ENCODE data around the gene TP53RK. TPM values are rescaled to one million over a fixed set of nuclear protein-coding genes. Genes with fewer than 3 reads are reported as not detected.

Gene TP53RK
- total and polyA plus RNA-seq, 2 of the 13 experiments (the other 11 are each of a cell fraction or from before 2014, with no cell fraction given) = 12.9 to 25.5 TPM

DNA sequence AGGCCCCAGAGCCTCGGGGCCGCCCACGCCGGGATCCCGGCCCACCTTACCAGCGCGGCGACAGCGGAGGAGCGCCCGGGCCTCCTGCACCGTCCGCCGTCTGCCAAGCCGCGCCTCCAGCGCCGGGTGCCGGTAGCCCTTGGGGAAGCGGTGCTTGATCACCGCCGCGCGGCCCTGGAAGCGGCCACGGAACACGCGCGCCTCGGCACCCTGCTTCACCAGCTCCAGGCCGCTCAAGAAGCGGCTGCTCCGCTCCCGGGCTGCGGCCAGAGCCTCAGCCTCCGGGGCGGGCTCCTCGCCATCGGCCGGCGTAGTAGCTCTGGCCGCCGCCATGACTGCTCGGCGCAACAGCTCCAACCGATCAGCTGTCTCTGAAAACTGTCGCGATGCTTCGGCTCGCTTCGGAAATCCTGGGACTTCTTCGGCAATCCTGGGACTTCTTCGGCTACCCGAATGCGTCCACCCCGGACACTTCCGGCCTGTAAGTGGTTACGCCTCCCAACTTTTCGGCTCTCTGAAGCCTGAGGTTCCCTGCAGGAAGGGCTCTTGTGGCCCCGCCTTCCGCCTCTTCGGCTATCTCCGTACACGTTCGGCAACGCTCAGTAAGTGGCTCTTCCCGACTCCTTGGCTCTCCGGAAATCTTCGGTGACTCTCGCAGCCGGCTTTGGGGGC, at the start of gene TP53RK (continued):
- TF ChIP-seq, protein P1, sequence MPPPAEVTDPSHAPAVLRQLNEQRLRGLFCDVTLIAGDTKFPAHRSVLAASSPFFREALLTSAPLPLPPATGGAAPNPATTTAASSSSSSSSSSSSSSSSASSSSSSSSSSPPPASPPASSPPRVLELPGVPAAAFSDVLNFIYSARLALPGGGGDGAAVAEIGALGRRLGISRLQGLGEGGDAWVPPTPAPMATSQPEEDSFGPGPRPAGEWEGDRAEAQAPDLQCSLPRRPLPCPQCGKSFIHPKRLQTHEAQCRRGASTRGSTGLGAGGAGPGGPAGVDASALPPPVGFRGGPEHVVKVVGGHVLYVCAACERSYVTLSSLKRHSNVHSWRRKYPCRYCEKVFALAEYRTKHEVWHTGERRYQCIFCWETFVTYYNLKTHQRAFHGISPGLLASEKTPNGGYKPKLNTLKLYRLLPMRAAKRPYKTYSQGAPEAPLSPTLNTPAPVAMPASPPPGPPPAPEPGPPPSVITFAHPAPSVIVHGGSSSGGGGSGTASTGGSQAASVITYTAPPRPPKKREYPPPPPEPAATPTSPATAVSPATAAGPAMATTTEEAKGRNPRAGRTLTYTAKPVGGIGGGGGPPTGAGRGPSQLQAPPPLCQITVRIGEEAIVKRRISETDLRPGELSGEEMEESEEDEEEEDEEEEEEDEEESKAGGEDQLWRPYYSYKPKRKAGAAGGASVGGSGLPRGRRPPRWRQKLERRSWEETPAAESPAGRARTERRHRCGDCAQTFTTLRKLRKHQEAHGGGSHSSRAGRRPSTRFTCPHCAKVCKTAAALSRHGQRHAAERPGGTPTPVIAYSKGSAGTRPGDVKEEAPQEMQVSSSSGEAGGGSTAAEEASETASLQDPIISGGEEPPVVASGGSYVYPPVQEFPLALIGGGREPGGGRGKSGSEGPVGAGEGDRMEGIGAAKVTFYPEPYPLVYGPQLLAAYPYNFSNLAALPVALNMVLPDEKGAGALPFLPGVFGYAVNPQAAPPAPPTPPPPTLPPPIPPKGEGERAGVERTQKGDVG (CRISPR knock-in tag; IDR thresholded peaks at IDR 0.05; ENCODE audit: borderline replicate concordance) = peak; percentile 90; the same call in 1 of the 2 replicates
- TF ChIP-seq ZNF326 (CRISPR knock-in tag; IDR thresholded peaks at IDR 0.05; ENCODE audit: borderline replicate concordance) = no peak
- no peak; the same call in 1 of the 2 replicates for TF ChIP-seq ZNF777 (CRISPR knock-in tag; IDR thresholded peaks at IDR 0.05)
- TF ChIP-seq, protein P2, sequence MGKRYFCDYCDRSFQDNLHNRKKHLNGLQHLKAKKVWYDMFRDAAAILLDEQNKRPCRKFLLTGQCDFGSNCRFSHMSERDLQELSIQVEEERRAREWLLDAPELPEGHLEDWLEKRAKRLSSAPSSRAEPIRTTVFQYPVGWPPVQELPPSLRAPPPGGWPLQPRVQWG (CRISPR knock-in tag; IDR thresholded peaks at IDR 0.05; ENCODE audit: borderline replicate concordance, low read depth) = no peak
- TF ChIP-seq, protein P3, sequence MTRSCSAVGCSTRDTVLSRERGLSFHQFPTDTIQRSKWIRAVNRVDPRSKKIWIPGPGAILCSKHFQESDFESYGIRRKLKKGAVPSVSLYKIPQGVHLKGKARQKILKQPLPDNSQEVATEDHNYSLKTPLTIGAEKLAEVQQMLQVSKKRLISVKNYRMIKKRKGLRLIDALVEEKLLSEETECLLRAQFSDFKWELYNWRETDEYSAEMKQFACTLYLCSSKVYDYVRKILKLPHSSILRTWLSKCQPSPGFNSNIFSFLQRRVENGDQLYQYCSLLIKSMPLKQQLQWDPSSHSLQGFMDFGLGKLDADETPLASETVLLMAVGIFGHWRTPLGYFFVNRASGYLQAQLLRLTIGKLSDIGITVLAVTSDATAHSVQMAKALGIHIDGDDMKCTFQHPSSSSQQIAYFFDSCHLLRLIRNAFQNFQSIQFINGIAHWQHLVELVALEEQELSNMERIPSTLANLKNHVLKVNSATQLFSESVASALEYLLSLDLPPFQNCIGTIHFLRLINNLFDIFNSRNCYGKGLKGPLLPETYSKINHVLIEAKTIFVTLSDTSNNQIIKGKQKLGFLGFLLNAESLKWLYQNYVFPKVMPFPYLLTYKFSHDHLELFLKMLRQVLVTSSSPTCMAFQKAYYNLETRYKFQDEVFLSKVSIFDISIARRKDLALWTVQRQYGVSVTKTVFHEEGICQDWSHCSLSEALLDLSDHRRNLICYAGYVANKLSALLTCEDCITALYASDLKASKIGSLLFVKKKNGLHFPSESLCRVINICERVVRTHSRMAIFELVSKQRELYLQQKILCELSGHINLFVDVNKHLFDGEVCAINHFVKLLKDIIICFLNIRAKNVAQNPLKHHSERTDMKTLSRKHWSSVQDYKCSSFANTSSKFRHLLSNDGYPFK (CRISPR knock-in tag; IDR thresholded peaks at IDR 0.05; ENCODE audit: borderline replicate concordance) = no peak; the same call in 1 of the 2 replicates
- TF ChIP-seq, protein P4, sequence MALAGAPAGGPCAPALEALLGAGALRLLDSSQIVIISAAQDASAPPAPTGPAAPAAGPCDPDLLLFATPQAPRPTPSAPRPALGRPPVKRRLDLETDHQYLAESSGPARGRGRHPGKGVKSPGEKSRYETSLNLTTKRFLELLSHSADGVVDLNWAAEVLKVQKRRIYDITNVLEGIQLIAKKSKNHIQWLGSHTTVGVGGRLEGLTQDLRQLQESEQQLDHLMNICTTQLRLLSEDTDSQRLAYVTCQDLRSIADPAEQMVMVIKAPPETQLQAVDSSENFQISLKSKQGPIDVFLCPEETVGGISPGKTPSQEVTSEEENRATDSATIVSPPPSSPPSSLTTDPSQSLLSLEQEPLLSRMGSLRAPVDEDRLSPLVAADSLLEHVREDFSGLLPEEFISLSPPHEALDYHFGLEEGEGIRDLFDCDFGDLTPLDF (CRISPR knock-in tag; IDR thresholded peaks at IDR 0.05) = peak; percentile 65; the same call in 1 of the 2 replicates
- peak; percentile 94 for TF ChIP-seq BRD4 (CRISPR knock-in tag; IDR thresholded peaks at IDR 0.05)
- TF ChIP-seq, protein P5, sequence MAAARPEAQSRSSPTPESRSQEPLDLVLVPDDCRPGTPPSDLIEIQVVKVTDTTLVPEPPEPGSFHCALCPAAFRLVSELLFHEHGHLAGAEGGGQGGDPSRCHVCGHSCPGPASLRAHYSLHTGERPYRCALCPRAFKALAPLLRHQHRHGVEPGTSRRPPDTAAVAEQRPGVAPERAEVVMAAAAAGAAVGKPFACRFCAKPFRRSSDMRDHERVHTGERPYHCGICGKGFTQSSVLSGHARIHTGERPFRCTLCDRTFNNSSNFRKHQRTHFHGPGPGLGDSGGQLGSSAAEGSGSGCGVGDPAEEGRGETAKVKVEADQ (CRISPR knock-in tag; IDR thresholded peaks at IDR 0.05; ENCODE audit: borderline replicate concordance) = peak; percentile 93; the same call in 1 of the 2 replicates
- no peak for TF ChIP-seq ZNF878 (CRISPR knock-in tag; IDR thresholded peaks at IDR 0.05)
- TF ChIP-seq, protein P6, sequence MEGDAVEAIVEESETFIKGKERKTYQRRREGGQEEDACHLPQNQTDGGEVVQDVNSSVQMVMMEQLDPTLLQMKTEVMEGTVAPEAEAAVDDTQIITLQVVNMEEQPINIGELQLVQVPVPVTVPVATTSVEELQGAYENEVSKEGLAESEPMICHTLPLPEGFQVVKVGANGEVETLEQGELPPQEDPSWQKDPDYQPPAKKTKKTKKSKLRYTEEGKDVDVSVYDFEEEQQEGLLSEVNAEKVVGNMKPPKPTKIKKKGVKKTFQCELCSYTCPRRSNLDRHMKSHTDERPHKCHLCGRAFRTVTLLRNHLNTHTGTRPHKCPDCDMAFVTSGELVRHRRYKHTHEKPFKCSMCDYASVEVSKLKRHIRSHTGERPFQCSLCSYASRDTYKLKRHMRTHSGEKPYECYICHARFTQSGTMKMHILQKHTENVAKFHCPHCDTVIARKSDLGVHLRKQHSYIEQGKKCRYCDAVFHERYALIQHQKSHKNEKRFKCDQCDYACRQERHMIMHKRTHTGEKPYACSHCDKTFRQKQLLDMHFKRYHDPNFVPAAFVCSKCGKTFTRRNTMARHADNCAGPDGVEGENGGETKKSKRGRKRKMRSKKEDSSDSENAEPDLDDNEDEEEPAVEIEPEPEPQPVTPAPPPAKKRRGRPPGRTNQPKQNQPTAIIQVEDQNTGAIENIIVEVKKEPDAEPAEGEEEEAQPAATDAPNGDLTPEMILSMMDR (CRISPR knock-in tag; IDR thresholded peaks at IDR 0.05) = peak; percentile 5; the same call in 1 of the 2 replicates
- TF ChIP-seq NPAS2 (CRISPR knock-in tag; IDR thresholded peaks at IDR 0.05; ENCODE audit: borderline replicate concordance) = no peak
- 0 out of 2 replicates have a peak, but pooled peaks have one; percentile 33 for TF ChIP-seq MEF2D (CRISPR knock-in tag; IDR thresholded peaks at IDR 0.05)
- peak; percentile 77; the same call in 1 of the 2 replicates for TF ChIP-seq HNF4G (IDR thresholded peaks at IDR 0.05; ENCODE audit: borderline replicate concordance, low read depth, low read length)
- TF ChIP-seq HNF4G (CRISPR knock-in tag; IDR thresholded peaks at IDR 0.05; ENCODE audit: borderline replicate concordance, low read depth) = peak; percentile 48; the same call in 1 of the 2 replicates
- TF ChIP-seq CBX5 (CRISPR knock-in tag; IDR thresholded peaks at IDR 0.05; ENCODE audit: borderline replicate concordance) = peak; percentile 81; the same call in 1 of the 2 replicates
- no peak for TF ChIP-seq ZNF468 (CRISPR knock-in tag; IDR thresholded peaks at IDR 0.05)
- peak; percentile 81 for TF ChIP-seq MXD4 (CRISPR knock-in tag; IDR thresholded peaks at IDR 0.05)

All from HepG2 (cell line).